Raji (cell line): Measurements from ENCODE around the gene POC1A.

Experiments used
- POLR2A ChIP-seq: IDR thresholded peaks from 2 replicates; pipeline ENCODE4 v1.6.1; 2011; ENCODE audit warnings: low read depth, low read length, control low read depth; ENCODE audit not compliant: insufficient read depth

Gene POC1A

DNA sequence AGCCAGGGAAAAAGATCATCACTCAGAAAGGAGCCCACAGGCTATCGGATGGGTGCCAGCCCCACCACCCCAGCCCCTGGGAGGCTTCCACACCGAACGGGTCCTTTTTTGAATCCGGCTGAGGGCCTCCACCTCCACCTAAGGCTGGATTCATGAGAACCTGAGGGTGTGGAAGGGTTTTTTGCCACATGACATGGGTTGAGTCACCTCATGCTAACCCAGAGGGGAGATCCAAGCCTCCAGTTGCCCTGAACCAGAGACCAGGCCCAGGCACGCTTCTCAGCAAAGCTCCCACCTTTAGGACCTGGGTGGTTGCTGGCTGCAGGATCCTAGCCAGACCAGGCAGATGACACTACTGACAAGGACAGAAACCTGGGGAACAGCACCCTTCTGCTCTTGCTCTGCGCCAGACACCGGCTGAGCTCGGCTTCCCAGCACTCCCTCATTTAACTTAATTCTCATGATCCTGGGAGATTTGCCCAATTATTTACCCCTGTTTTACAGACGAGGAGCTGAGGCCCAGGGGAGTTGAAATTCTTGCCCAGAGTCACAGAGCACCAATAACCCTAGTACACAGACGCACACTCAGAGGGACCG is 123.4 kb downstream of the POC1A start:
- no peak for TF ChIP-seq POLR2A

DNA sequence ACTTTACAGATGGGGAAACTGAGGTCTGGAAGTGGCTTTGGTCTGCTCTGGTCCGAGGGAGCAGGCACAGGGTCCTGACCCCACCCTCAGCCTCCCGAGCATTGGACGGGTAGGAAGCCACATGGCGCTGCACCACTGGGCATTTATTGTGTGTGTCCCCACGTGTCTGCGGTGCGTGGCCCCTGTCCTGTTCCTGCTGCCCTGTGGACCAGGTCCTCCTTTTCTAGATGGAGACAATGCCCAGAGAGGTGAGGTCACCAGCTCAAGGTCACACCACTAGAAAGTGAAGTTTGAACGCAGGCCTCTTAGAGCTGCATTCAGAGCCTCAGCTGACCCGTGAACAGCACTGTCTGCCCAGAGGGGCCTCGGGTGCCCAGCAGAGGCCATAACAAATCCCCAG is 124.7 kb downstream of the POC1A start:
- no peak for TF ChIP-seq POLR2A

DNA sequence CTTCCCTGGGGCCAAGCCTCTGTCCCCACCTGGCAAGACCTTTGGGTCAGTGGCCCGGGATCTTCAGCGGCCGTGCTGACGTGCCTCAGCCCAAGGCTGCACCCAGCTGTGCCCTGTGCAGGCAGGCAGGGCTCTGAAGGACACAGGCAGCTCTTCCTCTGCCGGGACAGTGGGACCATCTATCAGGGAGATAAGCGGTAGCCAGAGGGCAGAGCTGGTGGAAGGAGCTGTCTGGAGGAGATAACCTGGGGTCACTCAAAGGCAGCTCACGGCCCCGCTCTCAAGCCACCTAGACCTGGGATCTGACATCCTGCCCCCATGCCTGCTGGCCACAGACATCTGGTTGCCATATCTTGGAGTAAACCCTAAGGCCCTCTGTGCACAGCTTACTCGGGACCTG is 125.2 kb downstream of the POC1A start:
- TF ChIP-seq POLR2A, result no peak

DNA sequence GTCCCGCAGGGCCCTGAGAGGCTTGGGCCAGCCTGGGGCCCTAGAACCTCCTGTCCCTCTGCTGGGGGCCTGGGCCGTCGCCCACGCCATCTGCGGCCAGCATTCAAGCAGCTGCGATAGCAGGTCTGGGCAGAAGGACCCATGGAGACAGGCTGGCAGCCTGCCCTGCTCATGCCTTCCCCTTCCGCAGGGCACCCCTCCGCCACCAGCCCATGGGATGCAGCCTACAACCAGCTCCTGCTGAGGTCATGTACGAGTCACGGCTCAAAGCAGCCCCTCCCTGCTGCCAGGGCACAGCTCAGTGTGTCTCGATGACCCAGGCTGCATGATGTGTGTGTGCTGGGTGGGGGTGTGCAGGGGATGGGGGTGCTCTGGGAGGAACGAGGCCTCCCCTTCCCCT is 125.7 kb downstream of the POC1A start:
- no peak for TF ChIP-seq POLR2A

DNA sequence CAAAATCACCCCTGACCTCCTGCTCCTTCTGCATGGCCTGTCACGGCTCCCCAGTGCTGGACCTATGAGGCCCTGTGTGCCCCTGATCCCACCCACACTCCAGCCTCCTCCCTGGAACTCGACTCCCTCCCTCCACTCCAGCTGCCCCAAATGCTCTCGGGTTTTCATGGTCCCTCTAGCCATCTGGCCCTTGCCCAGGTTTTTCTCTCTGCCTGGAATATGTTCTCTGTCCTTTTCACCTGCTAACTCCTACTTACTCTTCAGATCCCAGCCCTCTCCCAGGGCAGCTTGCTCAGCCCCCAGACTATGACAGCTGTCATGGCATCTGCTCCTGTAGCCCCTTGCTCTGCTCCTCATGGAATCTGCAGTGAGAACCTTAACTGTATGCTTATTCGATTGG is 128.2 kb downstream of the POC1A start:
- no peak for TF ChIP-seq POLR2A

DNA sequence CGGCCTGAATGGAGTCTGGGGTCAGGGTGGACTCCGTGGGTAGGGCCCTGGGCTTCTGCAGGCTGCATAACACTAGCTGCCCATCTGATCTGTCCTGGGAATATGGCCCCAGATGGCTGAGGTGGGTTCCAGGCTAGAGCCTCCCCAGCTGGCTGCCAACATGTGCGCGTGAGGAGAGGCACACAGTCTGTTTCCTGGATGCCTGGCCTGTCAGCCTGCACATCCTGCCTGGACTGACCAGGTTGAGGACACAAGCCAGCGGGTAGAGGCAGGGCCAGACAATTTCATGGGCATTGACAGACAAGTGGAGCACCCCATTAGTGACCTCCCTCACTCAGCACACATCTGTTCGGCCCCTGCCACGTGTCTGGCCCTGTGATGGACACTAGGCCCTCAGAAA is 128.8 kb downstream of the POC1A start:
- no peak for TF ChIP-seq POLR2A
